OCI-LY1 (cell line): Measurements from ENCODE around the gene JAGN1.

Experiments used
- H2AFZ ChIP-seq: fragments of 200-600 bp; sonication (generic), shearing (Covaris generic); 2 replicates; pipeline ENCODE4 v1.6.0; 2014; ENCODE audit warnings: antibody characterized with exemption, mild to moderate bottlenecking, low read length
- H3F3A ChIP-seq: fragments of 200-600 bp; sonication (generic), shearing (Covaris generic); 2 replicates; pipeline ENCODE4 v1.6.0; 2014; ENCODE audit warnings: mild to moderate bottlenecking, antibody characterized with exemption, low read length, moderate library complexity; ENCODE audit not compliant: insufficient read depth
- H3K27ac ChIP-seq: fragments of 200-600 bp; sonication (generic); 2 replicates; pipeline ENCODE4 v1.5.1; 2014; ENCODE audit warnings: low read length, mixed run types, mild to moderate bottlenecking, low read depth; ENCODE audit not compliant: poor library complexity, severe bottlenecking
- H3K27me3 ChIP-seq: fragments of 200-600 bp; sonication (generic); 2 replicates; pipeline ENCODE4 v1.6.0; 2014; ENCODE audit warnings: antibody characterized with exemption, mild to moderate bottlenecking, low read length, moderate library complexity; ENCODE audit not compliant: insufficient read depth
- H3K36me3 ChIP-seq: fragments of 200-600 bp; sonication (generic); 2 replicates; pipeline ENCODE4 v1.6.1; 2014; ENCODE audit warnings: mild to moderate bottlenecking, antibody characterized with exemption, low read length, moderate library complexity, mixed read lengths; ENCODE audit not compliant: insufficient read depth
- H3K4me1 ChIP-seq: fragments of 200-600 bp; sonication (generic); 2 replicates; pipeline ENCODE4 v1.5.1; 2014; ENCODE audit warnings: mild to moderate bottlenecking, low read length, moderate library complexity; ENCODE audit not compliant: insufficient read depth, severe bottlenecking
- H3K4me2 ChIP-seq: fragments of 200-600 bp; sonication (generic), shearing (Covaris generic); 2 replicates; pipeline ENCODE4 v1.6.1; 2014; ENCODE audit warnings: low read length
- H3K4me3 ChIP-seq: fragments of 200-600 bp; sonication (generic); 2 replicates; pipeline ENCODE4 v1.5.1; 2014; ENCODE audit warnings: low read length, low read depth, mild to moderate bottlenecking, mixed read lengths; ENCODE audit not compliant: poor library complexity, severe bottlenecking
- H3K79me2 ChIP-seq: fragments of 200-600 bp; shearing (Covaris generic); 2 replicates; pipeline ENCODE4 v1.6.1; 2016; ENCODE audit warnings: mixed run types, low read length, mixed read lengths; ENCODE audit not compliant: insufficient read depth
- H3K9ac ChIP-seq: fragments of 200-600 bp; sonication (generic), shearing (Covaris generic); 2 replicates; pipeline ENCODE4 v1.6.1; 2014; ENCODE audit warnings: mild to moderate bottlenecking, low read length, mixed read lengths
- H3K9me2 ChIP-seq: fragments of 200-600 bp; sonication (generic), shearing (Covaris generic); 2 replicates; pipeline ENCODE4 v1.6.1; 2014; ENCODE audit warnings: low read depth, mild to moderate bottlenecking, low read length, mixed read lengths
- H3K9me3 ChIP-seq: fragments of 200-600 bp; shearing (Covaris generic); 2 replicates; pipeline ENCODE4 v1.6.1; 2014; ENCODE audit warnings: low read length, mixed read lengths
- H4K20me1 ChIP-seq: fragments of 200-600 bp; sonication (generic), shearing (Covaris generic); 2 replicates; pipeline ENCODE4 v1.6.0; 2016; ENCODE audit warnings: mild to moderate bottlenecking, low read length; ENCODE audit not compliant: insufficient read depth
- CTCF ChIP-seq: fragments of 200-600 bp; sonication (generic), shearing (Covaris generic); IDR thresholded peaks from 2 replicates; pipeline ENCODE4 v1.5.1; 2017; ENCODE audit warnings: mild to moderate bottlenecking, antibody characterized with exemption, low read length, moderate library complexity, mixed read lengths
- EZH2 ChIP-seq: fragments of 200-600 bp; sonication (generic), shearing (Covaris generic); IDR thresholded peaks from 2 replicates; pipeline ENCODE4 v1.8.0; 2017; ENCODE audit warnings: borderline replicate concordance, mixed run types, mild to moderate bottlenecking, antibody characterized with exemption, low read length, moderate library complexity, mixed read lengths

The JAGN1 gene

DNA sequence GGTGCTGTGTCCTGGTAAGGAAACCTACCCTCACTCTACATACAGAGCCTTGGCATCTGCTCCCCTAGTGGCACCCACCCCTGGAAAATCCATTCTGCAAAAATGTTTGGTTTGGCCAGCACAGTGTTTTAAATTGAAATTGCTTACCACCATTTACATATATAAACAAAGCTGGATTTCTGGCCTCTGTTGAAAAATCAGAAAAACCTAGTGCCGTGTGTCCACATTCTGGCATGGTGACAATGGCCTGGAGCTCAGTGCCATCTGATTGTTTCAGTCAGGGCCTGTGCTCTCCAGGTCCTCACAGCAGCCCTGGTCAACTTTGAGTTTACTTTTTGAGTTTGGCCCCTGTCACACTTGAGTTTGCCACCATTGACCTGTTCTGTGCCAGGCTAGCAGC is 23.6 kb downstream of the JAGN1 start:
- Histone ChIP-seq H3K9me2 (no peaks in the 10 kb centered on the region), H3K79me2 (no peaks in the 10 kb centered on the region), H3K4me1 (no peaks in the 10 kb centered on the region), H4K20me1 (no peaks in the 10 kb centered on the region), H3K9ac (no peak overlapping the region), H3K4me3 (no peak overlapping the region), H3K27me3 (no peaks in the 10 kb centered on the region), H3K27ac (no peak overlapping the region), H3K9me3 (no peaks in the 10 kb centered on the region), H3K36me3 (no peaks in the 10 kb centered on the region), H2AFZ (no peak overlapping the region), H3K4me2 (no peak overlapping the region), H3F3A (no peaks in the 10 kb centered on the region)
- TF ChIP-seq CTCF, result no peak
- no peak for TF ChIP-seq EZH2

GRCh38 chr3:9914559-9915253 is 24.3 kb downstream of the JAGN1 start:
- Histone ChIP-seq H3K27ac (no peak overlapping the region), H2AFZ (no peak overlapping the region), H3K79me2 (no peaks in the 10 kb centered on the region), H3K9ac (no peak overlapping the region), H4K20me1 (no peaks in the 10 kb centered on the region), H3K27me3 (no peaks in the 10 kb centered on the region), H3K36me3 (no peaks in the 10 kb centered on the region), H3F3A (no peaks in the 10 kb centered on the region), H3K9me3 (no peaks in the 10 kb centered on the region), H3K4me1 (no peaks in the 10 kb centered on the region), H3K4me2 (peak overlapping the region; percentile 38; the same call in 1 of the 2 replicates), H3K4me3 (no peak overlapping the region), H3K9me2 (no peaks in the 10 kb centered on the region)
- TF ChIP-seq CTCF, result no peak
- no peak for TF ChIP-seq EZH2

- Histone ChIP-seq H3K4me1 (no peaks in the 10 kb centered on the region), H2AFZ (no peak overlapping the region), H3K4me3 (peak overlapping the region; percentile 25), H3K9me2 (no peaks in the 10 kb centered on the region), H3K36me3 (no peaks in the 10 kb centered on the region), H3K79me2 (no peaks in the 10 kb centered on the region), H3K27ac (no peak overlapping the region), H3K9ac (no peak overlapping the region), H3K9me3 (no peaks in the 10 kb centered on the region), H3K4me2 (peak overlapping the region; percentile 38; the same call in 1 of the 2 replicates), H3K27me3 (no peaks in the 10 kb centered on the region), H3F3A (no peaks in the 10 kb centered on the region), H4K20me1 (no peaks in the 10 kb centered on the region)
- TF ChIP-seq EZH2, result no peak
- TF ChIP-seq CTCF, result no peak
These were observed 25.1 kb downstream of the JAGN1 start for GRCh38 chr3:9915254-9916141.
